Prostate gland (tissue), 2 donors: ENCODE results near the gene SEPTIN1. TPM values are rescaled to one million over a fixed set of nuclear protein-coding genes. Genes with fewer than 3 reads are reported as not detected.

Experiments used
- DNase-seq: peaks from one replicate; pipeline ENCODE4 v3.0.0-alpha.2; 2019; ENCODE audit warnings: low spot score
- H3K27ac ChIP-seq, 2 donors: fragments of 200-600 bp; sonication (generic); 2 replicates each; pipeline ENCODE4 v1.5.1; 2017 to 2019
- H3K27me3 ChIP-seq: fragments of 200-600 bp; sonication (generic); replicated peaks from 2 replicates; pipeline ENCODE4 v1.5.1; 2019; ENCODE audit not compliant: insufficient read depth
- H3K36me3 ChIP-seq, 2 donors: fragments of 200-600 bp; sonication (generic); 1 replicate in 1 of 2; 2 replicates in 1 of 2; pipeline versions ENCODE4 v1.5.1 to v1.8.1; 2017 to 2019
- H3K4me1 ChIP-seq: fragments of 200-600 bp; sonication (generic); replicated peaks from 2 replicates; pipeline ENCODE4 v1.5.1; 2019
- H3K4me3 ChIP-seq, 2 donors: fragments of 200-600 bp; sonication (generic); 2 replicates each; pipeline ENCODE4 v1.5.1; 2017 to 2019
- H3K9me3 ChIP-seq: fragments of 200-600 bp; sonication (generic); 2 replicates; pipeline ENCODE4 v1.5.1; 2017
- POLR2A ChIP-seq: fragments of 450-650 bp; IDR thresholded peaks from one replicate; pipeline ENCODE4 v1.6.1; 2016; ENCODE audit warnings: antibody characterized with exemption, mild to moderate bottlenecking
- POLR2AphosphoS5 ChIP-seq: sonication (generic); formaldehyde crosslinking; IDR thresholded peaks from one replicate; pipeline ENCODE4 v1.6.1; 2017; ENCODE audit warnings: antibody characterized with exemption
- whole genome bisulfite sequencing: methylation state at CpG from one replicate; pipeline ENCODE4 v1.1.5; 2018; 5-methylcytosine and 5-hydroxymethylcytosine counted together
- intact Hi-C: fragments of 100-400 bp; cut with DNase I; formaldehyde crosslinking; loops from one replicate; pipeline ENCODE4 v1.14.2; 2022
- total RNA-seq, 2 donors: library from RNA; depleted of rRNA; stranded (reverse); fragments of >200 nt; gene quantifications; one replicate each; pipeline ENCODE4 v1.1.0, GENCODE V29; 2016
- TF ChIP-seq, protein P1 (sequence below), 4 experiments: fragments of 200-600 bp in 2 of 4; fragments of 450-650 bp in 2 of 4; sonication (generic) in 2 of 4; IDR thresholded peaks; 1 replicate in 3 of 4; 2 replicates in 1 of 4; pipeline ENCODE4 v1.5.1; 2016 to 2019; ENCODE audit warnings: antibody characterized with exemption in 4 of 4, mild to moderate bottlenecking in 2 of 4, moderate library complexity in 2 of 4

The SEPTIN1 gene
- total RNA-seq, 2 donors from 2014 or later = 3.0 to 4.2 TPM

DNA sequence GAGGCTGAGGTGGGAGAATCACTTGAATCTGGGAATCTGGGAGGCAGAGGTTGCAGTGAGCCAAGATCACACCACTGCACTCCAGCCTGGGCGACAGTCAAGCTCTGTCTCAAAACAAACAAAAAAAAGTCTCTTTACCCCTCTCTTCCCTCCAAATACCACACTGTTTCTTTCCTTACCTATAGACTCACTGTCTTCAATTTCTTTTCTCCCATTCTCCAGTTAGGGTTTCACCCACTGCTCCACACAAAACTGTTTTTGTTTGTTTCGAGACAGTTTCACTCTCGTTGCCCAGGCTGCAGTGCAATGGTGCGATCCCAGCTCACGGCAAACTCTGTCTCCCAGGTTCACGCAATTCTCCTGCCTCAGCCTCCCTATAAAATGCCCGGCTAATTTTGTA is 21.2 kb downstream of the SEPTIN1 start:
- Histone ChIP-seq H3K36me3 (no peaks in the 10 kb centered on the region), H3K9me3 (no peaks in the 10 kb centered on the region), H3K27ac (no peak overlapping the region), H3K4me1 (no peaks in the 10 kb centered on the region), H3K27me3 (no peaks in the 10 kb centered on the region), H3K4me3 (no peak overlapping the region)
- TF ChIP-seq, protein P1, sequence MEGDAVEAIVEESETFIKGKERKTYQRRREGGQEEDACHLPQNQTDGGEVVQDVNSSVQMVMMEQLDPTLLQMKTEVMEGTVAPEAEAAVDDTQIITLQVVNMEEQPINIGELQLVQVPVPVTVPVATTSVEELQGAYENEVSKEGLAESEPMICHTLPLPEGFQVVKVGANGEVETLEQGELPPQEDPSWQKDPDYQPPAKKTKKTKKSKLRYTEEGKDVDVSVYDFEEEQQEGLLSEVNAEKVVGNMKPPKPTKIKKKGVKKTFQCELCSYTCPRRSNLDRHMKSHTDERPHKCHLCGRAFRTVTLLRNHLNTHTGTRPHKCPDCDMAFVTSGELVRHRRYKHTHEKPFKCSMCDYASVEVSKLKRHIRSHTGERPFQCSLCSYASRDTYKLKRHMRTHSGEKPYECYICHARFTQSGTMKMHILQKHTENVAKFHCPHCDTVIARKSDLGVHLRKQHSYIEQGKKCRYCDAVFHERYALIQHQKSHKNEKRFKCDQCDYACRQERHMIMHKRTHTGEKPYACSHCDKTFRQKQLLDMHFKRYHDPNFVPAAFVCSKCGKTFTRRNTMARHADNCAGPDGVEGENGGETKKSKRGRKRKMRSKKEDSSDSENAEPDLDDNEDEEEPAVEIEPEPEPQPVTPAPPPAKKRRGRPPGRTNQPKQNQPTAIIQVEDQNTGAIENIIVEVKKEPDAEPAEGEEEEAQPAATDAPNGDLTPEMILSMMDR (IDR thresholded peaks at IDR 0.05) = no peak
- TF ChIP-seq POLR2AphosphoS5 (no peak), POLR2A (no peak)
- 94% methylated on average over 7 of the region's 7 CpGs for WGBS
- intact Hi-C loops = no loop called here
- no peak for DNase-seq

DNA sequence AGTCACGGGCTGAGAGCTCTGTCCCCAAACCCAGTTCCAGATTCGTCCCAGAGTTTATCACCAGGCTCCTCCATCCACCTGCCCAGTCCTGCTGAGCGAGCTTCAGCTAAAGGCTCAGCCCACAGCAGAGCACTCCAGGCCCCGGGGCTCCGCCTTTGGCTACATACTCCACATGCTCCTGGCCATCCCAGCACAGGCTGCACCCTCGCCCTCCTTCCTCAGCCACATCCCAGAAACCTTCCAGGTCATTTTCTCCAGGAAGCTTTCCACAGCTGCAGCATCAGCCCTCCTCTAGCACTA is 22.5 kb downstream of the SEPTIN1 start:
- H3K27me3 ChIP-seq = no peaks in the 10 kb centered on the region

DNA sequence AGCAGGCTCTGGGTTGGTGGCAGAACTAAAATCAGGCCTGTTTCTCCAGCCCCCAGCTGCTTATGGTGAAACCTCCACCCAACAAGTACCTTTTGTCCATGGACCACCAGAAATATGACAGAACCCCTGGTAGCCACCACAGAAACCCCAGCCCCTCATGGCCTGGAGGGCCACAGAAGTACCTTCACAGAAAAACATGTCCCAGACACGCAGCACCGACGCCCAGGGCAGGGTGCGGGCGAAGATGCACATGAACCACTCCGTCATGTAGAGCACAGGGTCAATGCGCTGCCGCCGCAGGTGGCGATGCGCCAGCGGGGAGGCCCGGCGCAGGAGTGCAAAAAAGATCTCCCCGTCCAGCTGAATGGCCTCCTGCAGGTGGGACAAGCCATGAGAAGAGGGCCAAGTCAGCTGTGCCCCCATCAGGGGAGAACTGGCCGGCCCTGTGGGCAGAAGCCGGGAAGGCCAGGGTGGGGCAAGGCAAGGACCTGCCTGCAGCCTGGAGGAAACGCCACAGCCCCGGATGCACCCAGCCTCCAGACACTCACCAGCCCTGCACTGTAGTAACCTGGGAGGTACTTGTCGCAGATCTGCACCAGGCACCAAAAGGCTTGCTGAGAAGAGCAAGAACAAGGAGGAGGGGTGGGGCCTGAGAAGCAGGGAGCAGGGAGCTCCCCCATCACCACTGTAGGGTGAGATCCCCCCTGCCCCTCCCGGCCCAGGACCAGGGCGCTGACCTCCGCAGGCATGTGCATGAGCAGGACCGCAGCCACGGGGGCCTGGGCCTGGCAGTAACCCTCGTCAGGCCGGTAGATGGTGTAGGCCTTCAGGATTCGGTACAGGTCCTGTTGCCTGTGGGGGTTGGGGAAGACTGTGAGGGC is 23.1 kb downstream of the SEPTIN1 start:
- 86% methylated on average over 28 of the region's 28 CpGs for WGBS
- DNase-seq = no peak
- intact Hi-C loops = no loop called here
- Histone ChIP-seq H3K27me3 (no peaks in the 10 kb centered on the region), H3K27ac (no peak overlapping the region), H3K4me1 (peaks cover under 1% of the 10 kb centered on the region), H3K9me3 (no peaks in the 10 kb centered on the region), H3K36me3 (no peaks in the 10 kb centered on the region), H3K4me3 (no peak overlapping the region)
- TF ChIP-seq POLR2AphosphoS5 = no peak

More for the DNA sequence above, 22.5 kb downstream of the SEPTIN1 start:
- no peak for DNase-seq
- intact Hi-C loops = no loop called here
- 56% methylated on average over 5 of the region's 6 CpGs for whole genome bisulfite sequencing
- Histone ChIP-seq H3K27ac (no peak overlapping the region), H3K36me3 (no peaks in the 10 kb centered on the region), H3K4me3 (no peak overlapping the region), H3K4me1 (no peaks in the 10 kb centered on the region), H3K9me3 (no peaks in the 10 kb centered on the region)
- TF ChIP-seq POLR2AphosphoS5 (no peak), POLR2A (no peak)
- TF ChIP-seq, protein P1 (IDR thresholded peaks at IDR 0.05) = no peak

- intact Hi-C loops = no loop called here
- no peaks in the 10 kb centered on the region for H3K27me3 ChIP-seq
- H3K9me3 ChIP-seq = no peaks in the 10 kb centered on the region
- WGBS = 86% methylated on average over 8 of the region's 9 CpGs
- no peak for DNase-seq
- H3K4me1 ChIP-seq = peaks cover 6% of the 10 kb centered on the region
- no peak overlapping the region for H3K4me3 ChIP-seq
- TF ChIP-seq POLR2A (no peak), POLR2AphosphoS5 (no peak)
- TF ChIP-seq, protein P1 (IDR thresholded peaks at IDR 0.05) = no peak
- H3K27ac ChIP-seq = no peak overlapping the region
- H3K36me3 ChIP-seq = no peaks in the 10 kb centered on the region
Measured at GRCh38 chr16:30358577-30358936, 23.8 kb downstream of the SEPTIN1 start.

DNA sequence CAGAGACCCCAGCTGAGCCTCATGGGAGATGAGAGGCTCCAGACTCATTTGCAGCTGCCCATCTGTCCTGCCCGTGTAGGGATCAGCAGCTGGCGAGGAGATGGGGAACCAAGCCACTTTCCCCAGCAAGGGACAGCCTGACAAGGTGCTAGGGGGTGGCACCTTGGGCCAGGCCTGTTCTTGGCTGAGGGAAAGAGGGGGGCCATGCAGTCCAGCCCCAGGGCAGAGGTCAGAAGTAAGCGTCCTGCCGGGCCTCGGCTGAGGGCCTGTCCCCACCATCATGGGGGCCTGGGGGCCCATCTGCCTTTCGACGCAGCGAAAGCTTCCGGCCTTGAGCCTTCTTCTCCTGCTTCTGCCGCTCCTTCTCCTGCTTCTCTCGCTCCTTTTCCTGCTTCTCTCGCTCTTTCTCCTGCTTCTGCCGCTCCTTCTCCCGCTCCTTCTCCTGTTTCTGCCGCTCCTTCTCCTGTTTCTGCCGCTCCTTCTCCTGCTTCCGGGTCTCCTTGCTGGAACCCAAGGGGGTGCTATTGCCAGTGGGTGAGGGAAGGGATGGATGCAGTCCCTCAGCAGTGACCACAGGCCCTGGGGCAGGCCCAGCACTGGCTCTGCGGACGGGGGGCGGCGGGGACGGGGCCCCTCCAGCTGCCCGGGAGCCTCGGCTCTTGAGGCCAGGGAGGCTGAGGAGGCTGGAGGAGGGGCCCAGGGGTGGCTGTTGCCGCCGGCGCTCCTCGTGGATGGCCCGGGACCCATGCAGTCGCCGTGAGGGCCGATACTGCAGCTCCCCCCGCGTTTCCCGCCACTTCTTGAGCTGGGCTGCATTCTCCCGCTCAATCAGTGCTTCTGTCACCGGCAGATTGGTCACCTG is 24.4 kb downstream of the SEPTIN1 start:
- no peaks in the 10 kb centered on the region for H3K36me3 ChIP-seq
- 86% methylated on average over 35 of the region's 37 CpGs for WGBS
- no peak for TF ChIP-seq POLR2A
- TF ChIP-seq, protein P1 (IDR thresholded peaks at IDR 0.05) = no peak
- no peak overlapping the region for H3K4me3 ChIP-seq
- H3K9me3 ChIP-seq = no peaks in the 10 kb centered on the region
- H3K27me3 ChIP-seq = no peaks in the 10 kb centered on the region
- DNase-seq = no peak
- H3K4me1 ChIP-seq = peaks cover 9% of the 10 kb centered on the region
- H3K27ac ChIP-seq = no peak overlapping the region
- intact Hi-C loops = no loop called here
